HepG2 (cell line): ENCODE results near the gene CIAO3. TPM values are rescaled to one million over a fixed set of nuclear protein-coding genes. Genes with fewer than 3 reads are reported as not detected.
A peak's percentile ranks its signal among the peaks of the same experiment; 100 is the strongest.

Experiments used
- GLI4 ChIP-seq: sonication (generic); formaldehyde crosslinking; IDR thresholded peaks from 2 replicates; pipeline ENCODE4 v1.5.1; 2020; ENCODE audit warnings: missing genetic modification reagents, mild to moderate bottlenecking, moderate library complexity, borderline replicate concordance
- GPN1 ChIP-seq: sonication (generic); formaldehyde crosslinking; IDR thresholded peaks from 2 replicates; pipeline ENCODE4 v1.5.1; 2020; ENCODE audit warnings: missing genetic modification reagents, borderline replicate concordance
- IRX3 ChIP-seq: sonication (generic); formaldehyde crosslinking; IDR thresholded peaks from 2 replicates; pipeline ENCODE4 v1.8.1; 2023; ENCODE audit warnings: mild to moderate bottlenecking, low read depth, missing genetic modification reagents, borderline replicate concordance
- KDM5A ChIP-seq: fragments of 200-600 bp; sonication (generic); IDR thresholded peaks from 2 replicates; pipeline ENCODE4 v1.7.0; 2018; ENCODE audit warnings: antibody characterized with exemption, mild to moderate bottlenecking, low read length, borderline replicate concordance
- MED8 ChIP-seq: sonication (generic); formaldehyde crosslinking; IDR thresholded peaks from 2 replicates; pipeline ENCODE4 v1.8.1; 2023; ENCODE audit warnings: mild to moderate bottlenecking, missing genetic modification reagents; ENCODE audit not compliant: insufficient replicate concordance
- MXD4 ChIP-seq: IDR thresholded peaks from 2 replicates; pipeline ENCODE4 v1.6.1; 2016; ENCODE audit warnings: mild to moderate bottlenecking, missing biosample characterization, missing genetic modification reagents
- SMARCE1 ChIP-seq: fragments of 450-650 bp; IDR thresholded peaks from 2 replicates; pipeline ENCODE4 v1.6.1; 2017; ENCODE audit warnings: borderline replicate concordance
- SMYD3 ChIP-seq: sonication (generic); formaldehyde crosslinking; IDR thresholded peaks from 2 replicates; pipeline ENCODE4 v1.8.1; 2023; ENCODE audit warnings: mild to moderate bottlenecking, missing genetic modification reagents
- SP1 ChIP-seq, 2 experiments: fragments of 450-650 bp in 1 of 2; sonication (generic) in 1 of 2; formaldehyde crosslinking in 1 of 2; IDR thresholded peaks; 2 replicates each; pipeline versions ENCODE4 v1.4.0 to v1.6.1; 2016 to 2020; ENCODE audit warnings: missing genetic modification reagents in 1 of 2
- ZMYM2 ChIP-seq: sonication (generic); formaldehyde crosslinking; IDR thresholded peaks from 2 replicates; pipeline ENCODE4 v1.8.0; 2022; ENCODE audit warnings: mild to moderate bottlenecking, missing genetic modification reagents
- ZMYM3 ChIP-seq: sonication (generic); formaldehyde crosslinking; IDR thresholded peaks from 2 replicates; pipeline ENCODE4 v1.5.1; 2020; ENCODE audit warnings: mild to moderate bottlenecking, missing genetic modification reagents
- ZNF253 ChIP-seq: sonication (generic); formaldehyde crosslinking; IDR thresholded peaks from 2 replicates; pipeline ENCODE4 v1.8.0; 2022; ENCODE audit warnings: mild to moderate bottlenecking, missing genetic modification reagents, borderline replicate concordance
- ZNF432 ChIP-seq: sonication (generic); formaldehyde crosslinking; IDR thresholded peaks from 2 replicates; pipeline ENCODE4 v1.5.0; 2020; ENCODE audit warnings: missing genetic modification reagents, mild to moderate bottlenecking, borderline replicate concordance
- ZNF782 ChIP-seq: sonication (generic); formaldehyde crosslinking; IDR thresholded peaks from 2 replicates; pipeline ENCODE4 v1.4.0; 2020; ENCODE audit warnings: missing genetic modification reagents, mild to moderate bottlenecking, borderline replicate concordance
- polyA plus RNA-seq, 8 experiments: library from polyadenylated mRNA; depleted of rRNA in 3 of 8; stranded (reverse) in 7 of 8; unstranded in 1 of 8; fragments of >200 nt; fragmentation: Illumina TruSeq in 4 of 8; extraction: Trizol in 4 of 8; gene quantifications; 2 replicates each; pipeline versions ENCODE4 v1.2.1 to v1.2.3, GENCODE V29; 2011 to 2016; ENCODE audit warnings: low read depth in 4 of 8, missing spikeins in 1 of 8, mixed read lengths in 1 of 8; ENCODE audit not compliant: insufficient read depth in 1 of 8
- total RNA-seq, 5 experiments: library from RNA; depleted of rRNA; stranded (reverse); fragments of >200 nt; fragmentation: Illumina TruSeq; extraction: Trizol; gene quantifications; 2 replicates each; pipeline ENCODE4 v1.2.3, GENCODE V29; 2016; ENCODE audit warnings: low read depth in 1 of 5
- TF ChIP-seq, protein P1 (sequence below): sonication (generic); formaldehyde crosslinking; IDR thresholded peaks from 2 replicates; pipeline ENCODE4 v1.8.1; 2023; ENCODE audit warnings: mild to moderate bottlenecking, moderate library complexity, missing genetic modification reagents
- TF ChIP-seq, protein P2 (sequence below), 2 experiments: sonication (generic) in 1 of 2; formaldehyde crosslinking in 1 of 2; IDR thresholded peaks; 2 replicates each; pipeline versions ENCODE4 v1.6.1 to v1.9.0; 2014 to 2022; ENCODE audit warnings: antibody characterized with exemption in 1 of 2, borderline replicate concordance in 1 of 2, inconsistent platforms in 1 of 2, low read depth in 1 of 2, missing genetic modification reagents in 1 of 2
- TF ChIP-seq, protein P3 (sequence below), 2 experiments: fragments of 450-650 bp in 1 of 2; sonication (generic) in 1 of 2; formaldehyde crosslinking; IDR thresholded peaks; 2 replicates each; pipeline versions ENCODE4 v1.5.0 to v1.8.0; 2020 to 2022; ENCODE audit warnings: mild to moderate bottlenecking in 1 of 2, missing genetic modification reagents in 1 of 2
- TF ChIP-seq, protein P4 (sequence below): sonication (generic); formaldehyde crosslinking; conservative IDR thresholded peaks from 2 replicates; pipeline ENCODE4 v1.8.1; 2023; ENCODE audit warnings: missing genetic modification reagents

CIAO3 gene
- total and polyA plus RNA-seq, 2 of the 13 experiments (the other 11 are each of a cell fraction or from before 2014, with no cell fraction given) = 21.7 to 25.0 TPM

DNA sequence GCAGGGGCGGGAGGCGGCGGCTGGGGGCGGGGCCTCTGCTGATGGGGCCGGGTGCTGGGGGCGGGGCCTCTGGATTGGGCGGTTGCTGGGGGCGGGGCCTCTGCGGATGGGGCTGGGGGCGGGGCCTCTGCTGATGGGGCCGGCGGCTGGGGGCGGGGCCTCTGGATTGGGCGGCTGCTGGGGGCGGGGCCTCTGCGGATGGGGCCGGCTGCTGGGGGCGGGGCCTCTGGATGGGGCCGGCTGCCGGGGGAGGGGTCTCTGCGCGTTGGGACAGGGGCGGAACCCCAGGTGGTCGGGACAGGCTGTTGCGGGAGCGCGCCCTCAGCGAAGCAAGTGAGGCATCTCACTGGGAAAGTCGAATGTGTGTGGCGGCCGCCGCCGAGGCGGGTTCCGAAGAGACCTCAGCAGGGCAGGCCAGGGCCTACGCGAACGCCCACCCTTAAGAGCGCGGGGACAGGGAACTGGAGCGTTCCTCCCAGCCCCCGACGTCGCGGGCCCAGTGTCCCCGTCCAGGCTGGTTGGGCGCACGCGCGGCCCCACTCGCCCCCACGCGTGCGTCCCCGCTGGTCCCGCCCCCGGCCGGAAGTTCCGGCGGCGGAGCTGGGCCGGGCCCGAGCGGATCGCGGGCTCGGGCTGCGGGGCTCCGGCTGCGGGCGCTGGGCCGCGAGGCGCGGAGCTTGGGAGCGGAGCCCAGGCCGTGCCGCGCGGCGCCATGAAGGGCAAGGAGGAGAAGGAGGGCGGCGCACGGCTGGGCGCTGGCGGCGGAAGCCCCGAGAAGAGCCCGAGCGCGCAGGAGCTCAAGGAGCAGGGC, 60.8 kb downstream of the CIAO3 start, which contains the start of gene STUB1 (continued):
- TF ChIP-seq, protein P1, sequence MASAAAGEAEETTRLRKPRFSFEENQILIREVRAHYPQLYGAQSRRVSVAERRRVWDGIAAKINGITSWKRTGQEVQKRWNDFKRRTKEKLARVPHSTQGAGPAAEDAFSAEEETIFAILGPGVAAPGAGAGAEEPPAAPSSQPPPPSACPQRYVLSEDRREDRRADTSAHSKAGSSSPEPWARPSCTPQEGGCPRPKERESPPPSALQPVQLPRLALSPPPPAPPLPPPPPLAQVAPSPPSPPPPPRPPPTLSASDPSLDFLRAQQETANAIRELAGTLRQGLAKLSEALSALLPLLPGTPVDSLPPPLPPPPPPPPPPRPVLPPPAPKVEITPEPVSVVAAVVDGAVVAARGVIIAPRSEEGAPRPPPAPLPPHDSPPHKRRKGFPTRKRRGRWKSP = no peak
- TF ChIP-seq SP1 (IDR thresholded peaks at IDR 0.05) (no peak), SP1 (CRISPR knock-in tag; IDR thresholded peaks at IDR 0.05) (0 out of 2 replicates have a peak, but pooled peaks have one; percentile 35), ZNF782 (CRISPR knock-in tag) (no peak), SMYD3 (CRISPR knock-in tag) (no peak), IRX3 (CRISPR knock-in tag) (no peak), MED8 (CRISPR knock-in tag) (no peak), MXD4 (CRISPR knock-in tag) (no peak), ZNF253 (CRISPR knock-in tag) (no peak), SMARCE1 (no peak), KDM5A (peak; percentile 11; the same call in 1 of the 2 replicates), ZMYM2 (CRISPR knock-in tag) (peak; percentile 14; the same call in 1 of the 2 replicates), ZNF432 (CRISPR knock-in tag) (no peak), ZMYM3 (no peak), GPN1 (CRISPR knock-in tag) (no peak), GLI4 (CRISPR knock-in tag) (no peak)
- TF ChIP-seq, protein P2, sequence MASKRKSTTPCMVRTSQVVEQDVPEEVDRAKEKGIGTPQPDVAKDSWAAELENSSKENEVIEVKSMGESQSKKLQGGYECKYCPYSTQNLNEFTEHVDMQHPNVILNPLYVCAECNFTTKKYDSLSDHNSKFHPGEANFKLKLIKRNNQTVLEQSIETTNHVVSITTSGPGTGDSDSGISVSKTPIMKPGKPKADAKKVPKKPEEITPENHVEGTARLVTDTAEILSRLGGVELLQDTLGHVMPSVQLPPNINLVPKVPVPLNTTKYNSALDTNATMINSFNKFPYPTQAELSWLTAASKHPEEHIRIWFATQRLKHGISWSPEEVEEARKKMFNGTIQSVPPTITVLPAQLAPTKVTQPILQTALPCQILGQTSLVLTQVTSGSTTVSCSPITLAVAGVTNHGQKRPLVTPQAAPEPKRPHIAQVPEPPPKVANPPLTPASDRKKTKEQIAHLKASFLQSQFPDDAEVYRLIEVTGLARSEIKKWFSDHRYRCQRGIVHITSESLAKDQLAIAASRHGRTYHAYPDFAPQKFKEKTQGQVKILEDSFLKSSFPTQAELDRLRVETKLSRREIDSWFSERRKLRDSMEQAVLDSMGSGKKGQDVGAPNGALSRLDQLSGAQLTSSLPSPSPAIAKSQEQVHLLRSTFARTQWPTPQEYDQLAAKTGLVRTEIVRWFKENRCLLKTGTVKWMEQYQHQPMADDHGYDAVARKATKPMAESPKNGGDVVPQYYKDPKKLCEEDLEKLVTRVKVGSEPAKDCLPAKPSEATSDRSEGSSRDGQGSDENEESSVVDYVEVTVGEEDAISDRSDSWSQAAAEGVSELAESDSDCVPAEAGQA (IDR thresholded peaks at IDR 0.05; ENCODE audit: low read depth) = no peak
- TF ChIP-seq, protein P2 (CRISPR knock-in tag; IDR thresholded peaks at IDR 0.05; ENCODE audit: borderline replicate concordance) = no peak
- TF ChIP-seq, protein P3, sequence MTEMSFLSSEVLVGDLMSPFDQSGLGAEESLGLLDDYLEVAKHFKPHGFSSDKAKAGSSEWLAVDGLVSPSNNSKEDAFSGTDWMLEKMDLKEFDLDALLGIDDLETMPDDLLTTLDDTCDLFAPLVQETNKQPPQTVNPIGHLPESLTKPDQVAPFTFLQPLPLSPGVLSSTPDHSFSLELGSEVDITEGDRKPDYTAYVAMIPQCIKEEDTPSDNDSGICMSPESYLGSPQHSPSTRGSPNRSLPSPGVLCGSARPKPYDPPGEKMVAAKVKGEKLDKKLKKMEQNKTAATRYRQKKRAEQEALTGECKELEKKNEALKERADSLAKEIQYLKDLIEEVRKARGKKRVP (CRISPR knock-in tag; IDR thresholded peaks at IDR 0.05) = no peak
- TF ChIP-seq, protein P4, sequence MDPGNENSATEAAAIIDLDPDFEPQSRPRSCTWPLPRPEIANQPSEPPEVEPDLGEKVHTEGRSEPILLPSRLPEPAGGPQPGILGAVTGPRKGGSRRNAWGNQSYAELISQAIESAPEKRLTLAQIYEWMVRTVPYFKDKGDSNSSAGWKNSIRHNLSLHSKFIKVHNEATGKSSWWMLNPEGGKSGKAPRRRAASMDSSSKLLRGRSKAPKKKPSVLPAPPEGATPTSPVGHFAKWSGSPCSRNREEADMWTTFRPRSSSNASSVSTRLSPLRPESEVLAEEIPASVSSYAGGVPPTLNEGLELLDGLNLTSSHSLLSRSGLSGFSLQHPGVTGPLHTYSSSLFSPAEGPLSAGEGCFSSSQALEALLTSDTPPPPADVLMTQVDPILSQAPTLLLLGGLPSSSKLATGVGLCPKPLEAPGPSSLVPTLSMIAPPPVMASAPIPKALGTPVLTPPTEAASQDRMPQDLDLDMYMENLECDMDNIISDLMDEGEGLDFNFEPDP (CRISPR knock-in tag) = no peak
